HG03575 (cell line): ENCODE data around the gene MAGI2.

Source experiments
- ATAC-seq: cut with Tn5 transposase; IDR thresholded peaks from one replicate; pipeline ENCODE4 v1.9.1; 2021; ENCODE audit not compliant: unreplicated experiment, insufficient number of reproducible peaks, low FRiP score; ENCODE audit errors: extremely low read depth

Gene MAGI2

GRCh38 chr7:78792006-78792405, 661.5 kb downstream of the MAGI2 start:
- no peak for ATAC-seq

- no peak for ATAC-seq
Measured at GRCh38 chr7:78788464-78788863, 665.0 kb downstream of the MAGI2 start.

GRCh38 chr7:78787854-78788253, 665.6 kb downstream of the MAGI2 start:
- no peak for ATAC-seq

GRCh38 chr7:78786055-78786454, 667.4 kb downstream of the MAGI2 start:
- no peak for ATAC-seq

GRCh38 chr7:78783179-78783962, 670.1 kb downstream of the MAGI2 start:
- ATAC-seq = no peak

GRCh38 chr7:78780560-78780959, 672.9 kb downstream of the MAGI2 start:
- no peak for ATAC-seq

GRCh38 chr7:78779788-78780187, 673.7 kb downstream of the MAGI2 start:
- ATAC-seq = no peak

GRCh38 chr7:78777829-78778228, 675.6 kb downstream of the MAGI2 start:
- no peak for ATAC-seq

- ATAC-seq = peak; percentile 29
Measured at GRCh38 chr7:78770422-78771410, 682.8 kb downstream of the MAGI2 start.

GRCh38 chr7:78769481-78770101, 683.9 kb downstream of the MAGI2 start:
- ATAC-seq = peak; percentile 82

- no peak for ATAC-seq
Measured at GRCh38 chr7:78768859-78769258, 684.6 kb downstream of the MAGI2 start.

- no peak for ATAC-seq
Measured at GRCh38 chr7:78765943-78766729, 687.3 kb downstream of the MAGI2 start.

GRCh38 chr7:78764571-78764970, 688.9 kb downstream of the MAGI2 start:
- ATAC-seq = no peak

GRCh38 chr7:78762625-78763024, 690.8 kb downstream of the MAGI2 start:
- no peak for ATAC-seq

- no peak for ATAC-seq
Measured at GRCh38 chr7:78760620-78761355, 692.7 kb downstream of the MAGI2 start.

- ATAC-seq = no peak
Measured at GRCh38 chr7:78752554-78752953, 700.9 kb downstream of the MAGI2 start.

GRCh38 chr7:78751253-78751652, 702.2 kb downstream of the MAGI2 start:
- no peak for ATAC-seq

- no peak for ATAC-seq
Measured at GRCh38 chr7:78749052-78749746, 704.3 kb downstream of the MAGI2 start.
